Measurements from ENCODE around the gene PKP2. TPM values are rescaled to one million over a fixed set of nuclear protein-coding genes. Genes with fewer than 3 reads are reported as not detected.

PKP2 gene
- total and polyA plus RNA-seq, 2 of the 8 experiments (the other 6 are each of a cell fraction or from before 2014, with no cell fraction given), result 9.6 to 44.8 TPM

DNA sequence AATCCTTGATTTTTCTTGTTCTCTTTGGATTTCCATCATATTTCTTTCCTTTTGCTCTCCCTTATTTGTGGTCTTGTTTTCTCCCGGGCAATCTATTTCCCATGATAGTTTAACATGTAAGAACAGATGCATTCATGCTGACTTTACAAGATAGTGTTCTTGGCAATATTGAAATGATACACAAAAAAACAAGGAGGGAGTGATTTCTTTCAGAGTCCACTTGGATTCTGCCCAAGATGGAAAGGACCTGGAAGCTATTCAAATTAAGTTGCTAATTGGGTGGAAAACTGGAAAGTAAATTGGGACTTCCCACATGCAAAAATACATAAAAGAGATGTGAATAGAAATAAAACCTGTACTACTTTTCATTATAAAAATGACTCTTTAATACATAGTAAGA lies 126.4 kb downstream of the PKP2 start:
- Histone ChIP-seq H3K56ac (replicated peaks; ENCODE audit: insufficient read length, low read depth, low read length) (no peak overlapping the region), H3K27me3 (replicated peaks in 1 of 4; ENCODE audit: control insufficient read depth in 3 of 4, extremely low read depth in 1 of 4, insufficient read depth in 3 of 4, low read length in 3 of 4) (no peaks in the 10 kb centered on the region), H2BK120ac (replicated peaks; ENCODE audit: low read depth, low read length) (no peak overlapping the region), H3K4me3 (ENCODE audit: extremely low read depth in 1 of 4, insufficient read depth in 2 of 4, low read depth in 3 of 4, low read length in 4 of 4) (no peak overlapping the region), H4K5ac (ENCODE audit: insufficient read length, low read depth, low read length) (no peak overlapping the region), H3K79me1 (ENCODE audit: low read depth, low read length) (no peaks in the 10 kb centered on the region), H4K20me1 (replicated peaks in 1 of 2; ENCODE audit: control insufficient read depth in 1 of 2, insufficient read depth in 2 of 2, low read length in 2 of 2) (no peaks in the 10 kb centered on the region), H3K23me2 (ENCODE audit: low read depth, low read length) (no peaks in the 10 kb centered on the region), H2BK5ac (ENCODE audit: low read depth, low read length) (no peak overlapping the region), H2BK20ac (ENCODE audit: low read length) (no peak overlapping the region), H3K27ac (ENCODE audit: low read depth, low read length) (no peak overlapping the region), H2AK5ac (ENCODE audit: low read depth, low read length) (no peak overlapping the region), H2BK15ac (ENCODE audit: low read length) (no peak overlapping the region), H3K36me3 (ENCODE audit: control insufficient read depth in 2 of 4, insufficient read depth in 4 of 4, low read length in 3 of 4) (no peaks in the 10 kb centered on the region), H2BK12ac (ENCODE audit: low read depth, low read length) (no peak overlapping the region), H3K4ac (replicated peaks; ENCODE audit: insufficient read length, low read depth, low read length) (no peak overlapping the region), H4K91ac (replicated peaks; ENCODE audit: insufficient read length, low read length) (no peak overlapping the region), H3K23ac (ENCODE audit: insufficient read length) (no peak overlapping the region), H4K8ac (ENCODE audit: extremely low read depth, insufficient read depth, low read length) (no peak overlapping the region), H3K4me2 (ENCODE audit: insufficient read depth in 1 of 2, low read depth in 2 of 2, low read length in 2 of 2) (no peak overlapping the region), H3K9ac (replicated peaks in 1 of 4; ENCODE audit: extremely low read depth in 1 of 4, low read depth in 3 of 4, low read length in 3 of 4) (no peak overlapping the region), H3K14ac (ENCODE audit: insufficient read length) (no peak overlapping the region), H3K9me3 (ENCODE audit: insufficient read depth in 2 of 2, low read depth in 1 of 2, low read length in 1 of 2) (no peaks in the 10 kb centered on the region), H2AFZ (ENCODE audit: low read length) (no peak overlapping the region), H3K18ac (ENCODE audit: extremely low read depth, low read length) (no peak overlapping the region), H3K4me1 (replicated peaks in 1 of 4; ENCODE audit: control insufficient read depth in 3 of 4, insufficient read depth in 4 of 4, low read length in 3 of 4) (no peaks in the 10 kb centered on the region), H3K79me2 (ENCODE audit: control insufficient read depth in 1 of 2, insufficient read depth in 2 of 2, low read length in 2 of 2) (no peaks in the 10 kb centered on the region)
- CTCF ChIA-PET (ENCODE audit: partially characterized antibody), result interaction anchor here (0.7 to 5.2 kb wide), 4 partner anchors 9 to 147 kb away, joined by 3 to 30 read pairs (median 4); partner anchors contain the start of gene YARS2
- WGBS, 2 experiments (ENCODE audit: extremely low coverage in 1 of 2, insufficient coverage in 1 of 2, insufficient read length in 1 of 2, insufficient replicate concordance in 2 of 2, low coverage in 1 of 2, low lambda C conversion rate in 2 of 2, missing lambda C conversion rate in 1 of 2), result 91% methylated on average over 1 of the region's 1 CpG; no CpG with 5 or more reads in 1 of the 2 experiments
- no peak for DNase-seq (ENCODE audit: low read depth in 1 of 2, low spot score in 2 of 2)
- FAIRE-seq, result no peak
- POLR2A ChIA-PET (ENCODE audit: partially characterized antibody), result interaction anchor here (0.6 to 1.1 kb wide), 3 partner anchors 15 to 1198 kb away, joined by 3 to 5 read pairs (median 4); no protein-coding TSS in a partner anchor
- TF ChIP-seq RBBP5 (IDR thresholded peaks at IDR 0.05; ENCODE audit: borderline replicate concordance, low read depth, low read length) (no peak), NANOG (IDR thresholded peaks at IDR 0.05; ENCODE audit: insufficient read depth, low read depth, low read length, poor library complexity, severe bottlenecking) (no peak), SUZ12 (IDR thresholded peaks at IDR 0.05; ENCODE audit: low read length) (no peak), EP300 (IDR thresholded peaks at IDR 0.05; ENCODE audit: borderline replicate concordance in 1 of 2, low read depth in 2 of 2, low read length in 2 of 2) (no peak), BACH1 (IDR thresholded peaks at IDR 0.05; ENCODE audit: low read length) (no peak), BCL11A (IDR thresholded peaks at IDR 0.05; ENCODE audit: low read depth in 2 of 2, low read length in 2 of 2) (no peak), EGR1 (IDR thresholded peaks at IDR 0.05; ENCODE audit: borderline replicate concordance, low read depth, low read length) (no peak), CTBP2 (IDR thresholded peaks at IDR 0.05; ENCODE audit: borderline replicate concordance, insufficient read depth, insufficient read length, low read length) (no peak), FOSL1 (IDR thresholded peaks at IDR 0.05; ENCODE audit: insufficient read depth, low read depth, low read length) (no peak), SIX5 (IDR thresholded peaks at IDR 0.05; ENCODE audit: low read depth, low read length) (no peak)
- TF ChIP-seq, protein P1, sequence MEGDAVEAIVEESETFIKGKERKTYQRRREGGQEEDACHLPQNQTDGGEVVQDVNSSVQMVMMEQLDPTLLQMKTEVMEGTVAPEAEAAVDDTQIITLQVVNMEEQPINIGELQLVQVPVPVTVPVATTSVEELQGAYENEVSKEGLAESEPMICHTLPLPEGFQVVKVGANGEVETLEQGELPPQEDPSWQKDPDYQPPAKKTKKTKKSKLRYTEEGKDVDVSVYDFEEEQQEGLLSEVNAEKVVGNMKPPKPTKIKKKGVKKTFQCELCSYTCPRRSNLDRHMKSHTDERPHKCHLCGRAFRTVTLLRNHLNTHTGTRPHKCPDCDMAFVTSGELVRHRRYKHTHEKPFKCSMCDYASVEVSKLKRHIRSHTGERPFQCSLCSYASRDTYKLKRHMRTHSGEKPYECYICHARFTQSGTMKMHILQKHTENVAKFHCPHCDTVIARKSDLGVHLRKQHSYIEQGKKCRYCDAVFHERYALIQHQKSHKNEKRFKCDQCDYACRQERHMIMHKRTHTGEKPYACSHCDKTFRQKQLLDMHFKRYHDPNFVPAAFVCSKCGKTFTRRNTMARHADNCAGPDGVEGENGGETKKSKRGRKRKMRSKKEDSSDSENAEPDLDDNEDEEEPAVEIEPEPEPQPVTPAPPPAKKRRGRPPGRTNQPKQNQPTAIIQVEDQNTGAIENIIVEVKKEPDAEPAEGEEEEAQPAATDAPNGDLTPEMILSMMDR (IDR thresholded peaks at IDR 0.05; ENCODE audit: control extremely low read depth in 1 of 3, insufficient read depth in 1 of 3, low read depth in 1 of 3, low read length in 3 of 3), result no peak
